ENCODE results near the gene RNF125. TPM values are rescaled to one million over a fixed set of nuclear protein-coding genes. Genes with fewer than 3 reads are reported as not detected.
"Not testable (repeated sequence)": the region's sequence is repeated elsewhere in the genome, so short reads cannot be mapped to it uniquely, and the experiment has no call there.

The RNF125 gene
- polyA plus RNA-seq, 1 experiment = 0.07 TPM

DNA sequence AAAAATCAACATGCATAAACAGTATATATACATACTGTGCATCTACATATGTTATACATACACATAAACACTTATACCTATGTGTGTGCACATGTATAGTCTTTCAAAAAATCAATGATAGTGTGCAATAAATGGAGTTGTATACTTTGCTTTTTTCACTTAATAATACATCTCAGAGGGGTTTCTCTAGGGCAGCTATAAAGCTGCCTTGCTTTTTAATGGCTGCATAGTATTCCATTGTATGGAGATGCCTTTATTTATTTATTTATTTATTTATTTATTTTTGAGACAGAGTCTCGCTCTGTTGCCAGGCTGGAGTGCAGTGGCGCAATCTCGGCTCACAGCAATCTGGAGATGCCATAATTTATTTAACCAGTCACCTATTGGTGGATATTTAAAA, 7.4 kb upstream of the RNF125 start:
- no peak for DNase-seq (ENCODE audit: low read depth)
- CTCF ChIA-PET = no interaction called here
- Histone ChIP-seq H3K36me3 (ENCODE audit: control insufficient read depth, insufficient read depth, low read length) (no peaks in the 10 kb centered on the region), H3K27me3 (ENCODE audit: control insufficient read depth, insufficient read depth, low read length) (no peaks in the 10 kb centered on the region), H3K4me3 (ENCODE audit: low read depth, low read length) (no peak overlapping the region)
- TF ChIP-seq, protein P1, sequence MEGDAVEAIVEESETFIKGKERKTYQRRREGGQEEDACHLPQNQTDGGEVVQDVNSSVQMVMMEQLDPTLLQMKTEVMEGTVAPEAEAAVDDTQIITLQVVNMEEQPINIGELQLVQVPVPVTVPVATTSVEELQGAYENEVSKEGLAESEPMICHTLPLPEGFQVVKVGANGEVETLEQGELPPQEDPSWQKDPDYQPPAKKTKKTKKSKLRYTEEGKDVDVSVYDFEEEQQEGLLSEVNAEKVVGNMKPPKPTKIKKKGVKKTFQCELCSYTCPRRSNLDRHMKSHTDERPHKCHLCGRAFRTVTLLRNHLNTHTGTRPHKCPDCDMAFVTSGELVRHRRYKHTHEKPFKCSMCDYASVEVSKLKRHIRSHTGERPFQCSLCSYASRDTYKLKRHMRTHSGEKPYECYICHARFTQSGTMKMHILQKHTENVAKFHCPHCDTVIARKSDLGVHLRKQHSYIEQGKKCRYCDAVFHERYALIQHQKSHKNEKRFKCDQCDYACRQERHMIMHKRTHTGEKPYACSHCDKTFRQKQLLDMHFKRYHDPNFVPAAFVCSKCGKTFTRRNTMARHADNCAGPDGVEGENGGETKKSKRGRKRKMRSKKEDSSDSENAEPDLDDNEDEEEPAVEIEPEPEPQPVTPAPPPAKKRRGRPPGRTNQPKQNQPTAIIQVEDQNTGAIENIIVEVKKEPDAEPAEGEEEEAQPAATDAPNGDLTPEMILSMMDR (IDR thresholded peaks at IDR 0.05; ENCODE audit: insufficient read depth, low read depth, low read length) = no peak
- POLR2A ChIA-PET = no interaction called here

DNA sequence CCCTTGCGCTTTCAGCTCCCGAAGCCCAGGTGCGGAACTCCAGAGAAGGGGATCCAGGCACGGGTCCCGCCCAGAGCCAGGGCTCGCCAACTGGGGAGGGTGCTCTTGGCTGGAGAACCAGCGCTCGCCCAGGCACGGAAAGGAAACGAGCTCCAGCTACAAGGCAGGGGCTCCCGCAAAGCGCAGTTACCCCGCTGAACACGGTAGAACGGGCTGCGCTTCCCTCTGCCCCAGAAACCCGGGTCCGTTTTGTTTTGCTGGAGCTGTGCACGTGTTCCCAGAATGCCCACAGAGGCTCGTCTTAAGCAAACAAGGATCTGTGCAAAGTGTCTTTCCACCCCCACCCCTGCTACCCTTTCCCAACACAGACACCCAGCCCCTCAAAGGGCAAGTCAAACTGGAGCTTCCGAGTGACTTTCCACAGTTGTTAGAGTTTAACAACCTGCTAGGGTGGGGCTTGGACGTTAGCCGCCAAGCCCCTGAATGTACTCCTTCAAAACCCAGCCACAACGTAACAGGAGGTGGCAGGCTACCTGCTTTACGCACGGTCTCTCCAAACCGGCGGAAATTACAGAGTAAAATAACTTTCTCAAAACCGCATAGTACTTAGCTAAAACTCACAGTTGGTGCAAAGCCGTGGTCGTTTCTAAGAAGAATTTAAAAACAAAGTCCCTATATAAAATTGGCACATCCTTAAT, 775 bp downstream of the RNF125 start:
- DNase-seq (ENCODE audit: low read depth) = no peak
- TF ChIP-seq, protein P1 (IDR thresholded peaks at IDR 0.05; ENCODE audit: insufficient read depth, low read depth, low read length) = no peak
- Histone ChIP-seq H3K36me3 (ENCODE audit: control insufficient read depth, insufficient read depth, low read length) (no peaks in the 10 kb centered on the region), H3K4me3 (ENCODE audit: low read depth, low read length) (peak overlapping the region; percentile 46), H3K27me3 (ENCODE audit: control insufficient read depth, insufficient read depth, low read length) (peaks cover 6% of the 10 kb centered on the region)
- ChIA-PET POLR2A (no interaction called here), CTCF (no interaction called here)

DNA sequence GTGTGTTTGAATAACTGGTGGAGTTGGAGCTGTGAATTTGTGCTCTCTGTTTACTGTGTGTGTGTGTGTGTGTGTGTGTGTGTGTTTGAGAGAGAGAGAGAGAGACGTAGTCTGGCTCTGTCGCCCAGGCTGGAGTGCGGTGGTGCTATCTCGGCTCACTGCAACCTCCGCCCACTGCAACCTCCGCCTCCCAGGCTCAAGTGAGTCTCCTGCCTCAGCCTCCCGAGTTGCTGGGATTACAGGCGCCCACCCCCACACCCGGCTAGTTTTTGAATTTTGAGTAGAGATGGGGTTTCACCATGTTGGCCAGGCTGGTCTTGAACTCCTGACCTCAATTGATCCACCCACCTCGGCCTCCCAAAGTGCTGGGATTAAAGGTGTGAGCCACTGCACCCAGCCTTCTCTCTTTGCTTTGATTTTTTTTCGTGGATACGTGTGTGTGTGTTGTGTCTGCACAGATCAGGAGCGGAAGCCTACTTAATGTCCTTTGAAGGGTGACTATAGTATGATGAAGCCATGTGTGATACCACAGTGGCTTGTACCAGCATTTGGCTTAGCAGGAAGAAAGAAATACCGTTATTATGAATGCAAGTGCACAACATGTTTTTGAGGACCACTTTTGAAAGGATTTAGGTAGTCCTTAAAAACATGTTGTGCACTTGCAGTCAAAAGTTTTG, 1.5 kb downstream of the RNF125 start:
- DNase-seq (ENCODE audit: low read depth); H3K36me3 ChIP-seq (ENCODE audit: control insufficient read depth, insufficient read depth, low read length); H3K4me3 ChIP-seq (ENCODE audit: low read depth, low read length); POLR2A ChIA-PET; CTCF ChIA-PET; H3K27me3 ChIP-seq (ENCODE audit: control insufficient read depth, insufficient read depth, low read length): not testable (repeated sequence)

DNA sequence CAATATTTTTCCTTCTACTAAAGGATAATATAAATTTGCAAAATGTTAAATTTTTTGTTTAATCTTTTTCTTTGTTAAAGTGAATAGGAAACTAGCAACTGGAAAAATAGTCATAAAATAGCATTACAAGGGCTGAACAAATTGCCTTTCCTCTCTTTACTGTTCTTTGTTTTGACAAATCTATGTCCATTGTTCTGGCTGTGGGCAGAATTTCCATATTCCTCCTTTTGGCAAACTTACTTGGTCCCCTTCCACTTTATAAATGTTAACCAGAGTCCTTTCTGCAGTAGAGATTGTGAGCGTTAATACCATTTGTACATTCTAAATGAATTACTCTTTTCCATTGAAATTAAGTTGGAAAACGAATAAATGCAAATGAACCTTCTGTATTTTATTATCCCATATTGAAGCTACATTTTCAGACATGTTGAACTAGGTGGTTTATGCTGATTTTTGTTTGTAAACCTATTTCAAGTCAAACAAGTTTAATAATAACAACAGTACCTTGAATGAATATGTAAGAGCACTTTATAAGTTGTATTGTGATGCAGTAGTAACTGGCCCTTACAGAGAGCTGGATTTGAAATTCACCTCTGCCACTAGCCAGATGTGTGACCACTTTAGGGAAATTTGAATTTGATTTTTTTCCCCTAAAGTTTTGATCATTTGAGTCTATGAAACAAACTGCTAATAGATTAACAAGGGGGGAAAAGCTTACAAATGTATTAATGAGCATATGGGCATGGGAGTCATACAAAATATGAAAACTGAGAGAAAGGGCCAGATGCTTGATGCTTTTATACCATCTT, 3.3 kb downstream of the RNF125 start:
- peaks cover 6% of the 10 kb centered on the region for H3K27me3 ChIP-seq (ENCODE audit: control insufficient read depth, insufficient read depth, low read length)
- H3K36me3 ChIP-seq (ENCODE audit: control insufficient read depth, insufficient read depth, low read length) = no peaks in the 10 kb centered on the region
- TF ChIP-seq, protein P1 (IDR thresholded peaks at IDR 0.05; ENCODE audit: insufficient read depth, low read depth, low read length) = no peak
- no peak overlapping the region for H3K4me3 ChIP-seq (ENCODE audit: low read depth, low read length)
- ChIA-PET CTCF (interaction anchor here (1.0 kb wide), 1 partner anchor 8 kb away, joined by 4 read pairs; no protein-coding TSS in a partner anchor), POLR2A (no interaction called here)
- no peak for DNase-seq (ENCODE audit: low read depth)

DNA sequence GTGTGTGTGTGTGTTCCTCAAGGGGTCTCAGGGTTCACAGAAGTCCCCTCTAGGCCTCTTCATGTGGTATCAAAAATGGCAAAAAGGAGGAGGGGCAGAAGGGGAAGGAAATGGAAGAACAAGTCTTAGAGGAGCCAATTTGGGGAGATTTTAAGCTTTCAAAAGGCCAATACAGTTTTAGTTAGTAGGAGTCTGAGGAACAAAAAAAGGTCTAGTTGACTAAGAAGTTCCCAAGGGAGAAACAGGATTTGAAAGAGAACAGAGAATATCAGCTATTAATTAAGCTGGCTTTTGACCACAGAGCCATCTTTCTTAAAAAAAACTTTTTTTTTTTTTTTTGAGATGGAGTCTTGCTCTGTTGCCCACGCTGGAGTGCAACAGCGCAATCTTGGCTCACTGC, 7.1 kb downstream of the RNF125 start:
- Histone ChIP-seq H3K27me3 (ENCODE audit: control insufficient read depth, insufficient read depth, low read length) (no peaks in the 10 kb centered on the region), H3K4me3 (ENCODE audit: low read depth, low read length) (no peak overlapping the region), H3K36me3 (ENCODE audit: control insufficient read depth, insufficient read depth, low read length) (no peaks in the 10 kb centered on the region)
- ChIA-PET POLR2A (no interaction called here), CTCF (no interaction called here)
- DNase-seq (ENCODE audit: low read depth) = no peak
- TF ChIP-seq, protein P1 (IDR thresholded peaks at IDR 0.05; ENCODE audit: insufficient read depth, low read depth, low read length) = no peak
